T-helper 2 cell treated with Interferon-gamma antibody and Interleukin-4, amounts not matched to agents 5 μg/mL and 100 μg/mL, for 36 hours (primary cell): ENCODE results near the gene SFSWAP.
A peak's percentile ranks its signal among the peaks of the same experiment; 100 is the strongest.

ENCODE experiments used
- DNase-seq: peaks from one replicate; pipeline ENCODE4 v3.0.0; 2021; ENCODE audit warnings: low spot score
- H3K27ac Mint-ChIP-seq: one replicate; pipeline ENCODE4 v1.8.0; 2021; ENCODE audit warnings: mild to moderate bottlenecking, mixed read lengths
- H3K27me3 Mint-ChIP-seq: one replicate; pipeline ENCODE4 v1.8.0; 2021; ENCODE audit warnings: low read depth, mixed read lengths
- H3K36me3 Mint-ChIP-seq: one replicate; pipeline ENCODE4 v1.8.0; 2021; ENCODE audit warnings: low read depth, mixed read lengths
- H3K4me1 Mint-ChIP-seq: one replicate; pipeline ENCODE4 v1.8.0; 2021; ENCODE audit warnings: low read depth, mixed read lengths
- H3K4me3 Mint-ChIP-seq: one replicate; pipeline ENCODE4 v1.8.0; 2022; ENCODE audit warnings: mild to moderate bottlenecking, moderate library complexity, mixed read lengths
- H3K9me3 Mint-ChIP-seq: one replicate; pipeline ENCODE4 v1.8.0; 2021; ENCODE audit warnings: mixed read lengths

The SFSWAP gene

GRCh38 chr12:131795690-131796410 is 85.0 kb downstream of the SFSWAP start:
- DNase-seq = no peak
- peaks cover 33% of the 10 kb centered on the region for H3K36me3 Mint-ChIP-seq
- H3K27me3 Mint-ChIP-seq = no peaks in the 10 kb centered on the region
- H3K4me3 Mint-ChIP-seq = no peak overlapping the region
- no peaks in the 10 kb centered on the region for H3K4me1 Mint-ChIP-seq
- H3K27ac Mint-ChIP-seq = no peak overlapping the region
- no peaks in the 10 kb centered on the region for H3K9me3 Mint-ChIP-seq

GRCh38 chr12:131796411-131796736 is 85.5 kb downstream of the SFSWAP start:
- no peak overlapping the region for H3K27ac Mint-ChIP-seq
- DNase-seq = no peak
- H3K4me1 Mint-ChIP-seq = no peaks in the 10 kb centered on the region
- no peaks in the 10 kb centered on the region for H3K9me3 Mint-ChIP-seq
- H3K27me3 Mint-ChIP-seq = no peaks in the 10 kb centered on the region
- H3K36me3 Mint-ChIP-seq = peaks cover 34% of the 10 kb centered on the region
- H3K4me3 Mint-ChIP-seq = no peak overlapping the region

- no peaks in the 10 kb centered on the region for H3K9me3 Mint-ChIP-seq
- no peaks in the 10 kb centered on the region for H3K27me3 Mint-ChIP-seq
- H3K4me3 Mint-ChIP-seq = no peak overlapping the region
- DNase-seq = no peak
- peaks cover 34% of the 10 kb centered on the region for H3K36me3 Mint-ChIP-seq
- no peaks in the 10 kb centered on the region for H3K4me1 Mint-ChIP-seq
- no peak overlapping the region for H3K27ac Mint-ChIP-seq
These were observed 86.1 kb downstream of the SFSWAP start for GRCh38 chr12:131796754-131797587.

- Mint-ChIP-seq H3K27me3 (no peaks in the 10 kb centered on the region), H3K4me3 (no peak overlapping the region)
These were observed 86.7 kb downstream of the SFSWAP start for GRCh38 chr12:131797588-131797934.

GRCh38 chr12:131799195-131799594 is 88.3 kb downstream of the SFSWAP start:
- no peaks in the 10 kb centered on the region for H3K27me3 Mint-ChIP-seq
- DNase-seq = no peak
- H3K9me3 Mint-ChIP-seq = no peaks in the 10 kb centered on the region
- H3K4me3 Mint-ChIP-seq = no peak overlapping the region
- H3K27ac Mint-ChIP-seq = no peak overlapping the region
- no peaks in the 10 kb centered on the region for H3K4me1 Mint-ChIP-seq
- H3K36me3 Mint-ChIP-seq = peaks cover 26% of the 10 kb centered on the region

More at GRCh38 chr12:131797588-131797934, 86.7 kb downstream of the SFSWAP start:
- no peaks in the 10 kb centered on the region for H3K4me1 Mint-ChIP-seq
- no peak for DNase-seq
- no peaks in the 10 kb centered on the region for H3K9me3 Mint-ChIP-seq
- peaks cover 35% of the 10 kb centered on the region for H3K36me3 Mint-ChIP-seq
- no peak overlapping the region for H3K27ac Mint-ChIP-seq

GRCh38 chr12:131799828-131800593 is 89.1 kb downstream of the SFSWAP start:
- no peak overlapping the region for H3K4me3 Mint-ChIP-seq
- H3K36me3 Mint-ChIP-seq = peaks cover 26% of the 10 kb centered on the region
- H3K4me1 Mint-ChIP-seq = no peaks in the 10 kb centered on the region
- no peaks in the 10 kb centered on the region for H3K27me3 Mint-ChIP-seq
- H3K9me3 Mint-ChIP-seq = no peaks in the 10 kb centered on the region
- no peak overlapping the region for H3K27ac Mint-ChIP-seq
- DNase-seq = no peak

- no peak overlapping the region for H3K4me3 Mint-ChIP-seq
- no peaks in the 10 kb centered on the region for H3K9me3 Mint-ChIP-seq
- DNase-seq = no peak
- H3K27ac Mint-ChIP-seq = no peak overlapping the region
- no peaks in the 10 kb centered on the region for H3K27me3 Mint-ChIP-seq
- H3K36me3 Mint-ChIP-seq = peaks cover 29% of the 10 kb centered on the region
- H3K4me1 Mint-ChIP-seq = no peaks in the 10 kb centered on the region
These were observed 89.8 kb downstream of the SFSWAP start for GRCh38 chr12:131800594-131801135.

- Mint-ChIP-seq H3K27me3 (no peaks in the 10 kb centered on the region), H3K4me1 (no peaks in the 10 kb centered on the region), H3K27ac (no peak overlapping the region), H3K4me3 (no peak overlapping the region), H3K9me3 (no peaks in the 10 kb centered on the region), H3K36me3 (peaks cover 29% of the 10 kb centered on the region)
- DNase-seq = no peak
These were observed 90.5 kb downstream of the SFSWAP start for GRCh38 chr12:131801254-131801866.

- Mint-ChIP-seq H3K9me3 (no peaks in the 10 kb centered on the region), H3K36me3 (peaks cover 22% of the 10 kb centered on the region), H3K27ac (no peak overlapping the region), H3K4me1 (no peaks in the 10 kb centered on the region), H3K4me3 (no peak overlapping the region), H3K27me3 (no peaks in the 10 kb centered on the region)
- DNase-seq = no peak
These were observed 93.2 kb downstream of the SFSWAP start for GRCh38 chr12:131803961-131804521.

GRCh38 chr12:131805421-131805820 is 94.5 kb downstream of the SFSWAP start:
- no peak for DNase-seq
- no peak overlapping the region for H3K4me3 Mint-ChIP-seq
- peaks cover 15% of the 10 kb centered on the region for H3K36me3 Mint-ChIP-seq
- no peaks in the 10 kb centered on the region for H3K9me3 Mint-ChIP-seq
- H3K4me1 Mint-ChIP-seq = no peaks in the 10 kb centered on the region
- no peaks in the 10 kb centered on the region for H3K27me3 Mint-ChIP-seq
- H3K27ac Mint-ChIP-seq = no peak overlapping the region

- Mint-ChIP-seq H3K4me3 (no peak overlapping the region), H3K4me1 (no peaks in the 10 kb centered on the region), H3K27me3 (no peaks in the 10 kb centered on the region), H3K9me3 (peaks cover under 1% of the 10 kb centered on the region), H3K36me3 (peaks cover 7% of the 10 kb centered on the region), H3K27ac (no peak overlapping the region)
- DNase-seq = no peak
These were observed 95.8 kb downstream of the SFSWAP start for GRCh38 chr12:131806674-131807073.

- H3K27me3 Mint-ChIP-seq = no peaks in the 10 kb centered on the region
- H3K4me3 Mint-ChIP-seq = peak overlapping the region; percentile 74
- H3K27ac Mint-ChIP-seq = peak overlapping the region; percentile 72
- H3K36me3 Mint-ChIP-seq = peaks cover 12% of the 10 kb centered on the region
- H3K9me3 Mint-ChIP-seq = peaks cover 13% of the 10 kb centered on the region
- H3K4me1 Mint-ChIP-seq = no peaks in the 10 kb centered on the region
- peak; percentile 23 for DNase-seq
These were observed 98.0 kb downstream of the SFSWAP start for GRCh38 chr12:131808744-131809371.
